Effector memory CD8-positive, alpha-beta T cell (primary cell): Measurements from ENCODE around the gene FCGR2B.
"Not testable (repeated sequence)": the region's sequence is repeated elsewhere in the genome, so short reads cannot be mapped to it uniquely, and the experiment has no call there.

Experiments used
- ATAC-seq: fragments of 150-1000 bp; cut with Tn5 transposase; replicated peaks from 2 replicates; pipeline ENCODE4 v1.10.0; 2021; ENCODE audit warnings: mild to moderate bottlenecking, moderate library complexity
- DNase-seq, 3 experiments: peaks; one replicate each; pipeline ENCODE4 v3.0.0; 2021
- H3K27ac Mint-ChIP-seq, 2 donors: one replicate each; pipeline ENCODE4 v1.8.0; 2022; ENCODE audit warnings: mild to moderate bottlenecking in 2 of 2, mixed read lengths in 2 of 2, moderate library complexity in 2 of 2
- H3K27me3 Mint-ChIP-seq, 2 donors: one replicate each; pipeline ENCODE4 v1.8.0; 2022; ENCODE audit warnings: mixed read lengths in 2 of 2
- H3K36me3 Mint-ChIP-seq: one replicate; pipeline ENCODE4 v1.8.0; 2022; ENCODE audit warnings: mild to moderate bottlenecking, moderate library complexity, mixed read lengths; ENCODE audit not compliant: insufficient read depth
- H3K4me1 Mint-ChIP-seq, 2 donors: one replicate each; pipeline ENCODE4 v1.8.0; 2022; ENCODE audit warnings: low read depth in 2 of 2, mixed read lengths in 2 of 2
- H3K4me3 Mint-ChIP-seq, 2 donors: one replicate each; pipeline ENCODE4 v1.8.0; 2022; ENCODE audit warnings: mild to moderate bottlenecking in 2 of 2, mixed read lengths in 2 of 2, moderate library complexity in 2 of 2
- H3K9me3 Mint-ChIP-seq, 2 donors: one replicate each; pipeline ENCODE4 v1.8.0; 2022; ENCODE audit warnings: mixed read lengths in 2 of 2

FCGR2B gene

GRCh38 chr1:161664689-161665088 is 1.7 kb downstream of the FCGR2B start:
- not testable (repeated sequence) for H3K36me3 Mint-ChIP-seq, DNase-seq, ATAC-seq, H3K4me3 Mint-ChIP-seq, H3K27me3 Mint-ChIP-seq, H3K27ac Mint-ChIP-seq, H3K4me1 Mint-ChIP-seq, H3K9me3 Mint-ChIP-seq

GRCh38 chr1:161671045-161672020 is 8.4 kb downstream of the FCGR2B start:
- not testable (repeated sequence) for H3K36me3 Mint-ChIP-seq, DNase-seq, H3K27ac Mint-ChIP-seq, H3K9me3 Mint-ChIP-seq, H3K4me1 Mint-ChIP-seq, ATAC-seq, H3K4me3 Mint-ChIP-seq, H3K27me3 Mint-ChIP-seq

DNA sequence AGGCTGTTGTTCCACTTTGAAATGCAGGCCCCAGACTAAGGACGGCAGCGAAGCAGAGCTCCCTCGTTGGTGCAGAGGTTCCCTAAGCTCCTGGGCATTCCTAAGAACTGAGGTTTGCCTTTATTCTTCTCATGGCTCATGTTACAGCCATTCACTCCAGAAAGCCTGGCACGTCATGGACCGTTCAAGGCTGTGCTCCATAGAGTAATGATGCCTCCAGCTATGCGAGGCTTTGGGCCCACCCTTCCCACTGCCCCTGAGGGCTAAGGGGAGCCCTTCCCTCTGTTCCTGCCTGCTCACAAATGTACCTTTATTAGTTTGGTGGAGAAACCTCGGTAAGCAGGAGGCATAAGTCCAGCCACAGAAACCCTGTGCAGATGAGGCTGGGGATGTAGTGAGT is 10.5 kb downstream of the FCGR2B start:
- not testable (repeated sequence) for H3K4me1 Mint-ChIP-seq, ATAC-seq, H3K36me3 Mint-ChIP-seq, DNase-seq, H3K4me3 Mint-ChIP-seq, H3K9me3 Mint-ChIP-seq, H3K27ac Mint-ChIP-seq, H3K27me3 Mint-ChIP-seq

- not testable (repeated sequence) for H3K4me3 Mint-ChIP-seq, H3K27me3 Mint-ChIP-seq, H3K27ac Mint-ChIP-seq, H3K4me1 Mint-ChIP-seq, DNase-seq, H3K9me3 Mint-ChIP-seq, H3K36me3 Mint-ChIP-seq, ATAC-seq
These were observed 11.5 kb downstream of the FCGR2B start for GRCh38 chr1:161674447-161674846.

- not testable (repeated sequence) for H3K27ac Mint-ChIP-seq, ATAC-seq, H3K4me1 Mint-ChIP-seq, H3K4me3 Mint-ChIP-seq, H3K9me3 Mint-ChIP-seq, H3K36me3 Mint-ChIP-seq, DNase-seq, H3K27me3 Mint-ChIP-seq
These were observed 12.0 kb downstream of the FCGR2B start for GRCh38 chr1:161674908-161675307.

GRCh38 chr1:161676441-161676840 is 13.5 kb downstream of the FCGR2B start:
- Mint-ChIP-seq H3K27me3 (no peaks in the 10 kb centered on the region), H3K9me3 (no peaks in the 10 kb centered on the region), H3K27ac (peak overlapping the region in 1 of 2 donors; percentile 69), H3K4me3 (no peak overlapping the region), H3K36me3 (no peaks in the 10 kb centered on the region), H3K4me1 (peaks cover 0 to 2% of the 10 kb centered on the region in 2 donors)
- no peak for ATAC-seq
- no peak for DNase-seq

GRCh38 chr1:161676958-161677689 is 14.2 kb downstream of the FCGR2B start:
- DNase-seq (no peak), ATAC-seq (no peak)
- Mint-ChIP-seq H3K9me3 (no peaks in the 10 kb centered on the region), H3K36me3 (no peaks in the 10 kb centered on the region), H3K27me3 (no peaks in the 10 kb centered on the region), H3K4me3 (no peak overlapping the region), H3K27ac (no peak overlapping the region), H3K4me1 (peaks cover 0 to 2% of the 10 kb centered on the region in 2 donors)

GRCh38 chr1:161678500-161678899 is 15.6 kb downstream of the FCGR2B start:
- Mint-ChIP-seq H3K4me1 (peaks cover 0 to 2% of the 10 kb centered on the region in 2 donors), H3K27me3 (peaks cover 0 to 2% of the 10 kb centered on the region in 2 donors), H3K27ac (no peak overlapping the region), H3K4me3 (no peak overlapping the region), H3K9me3 (no peaks in the 10 kb centered on the region), H3K36me3 (no peaks in the 10 kb centered on the region)
- no peak for ATAC-seq
- DNase-seq, result no peak

DNA sequence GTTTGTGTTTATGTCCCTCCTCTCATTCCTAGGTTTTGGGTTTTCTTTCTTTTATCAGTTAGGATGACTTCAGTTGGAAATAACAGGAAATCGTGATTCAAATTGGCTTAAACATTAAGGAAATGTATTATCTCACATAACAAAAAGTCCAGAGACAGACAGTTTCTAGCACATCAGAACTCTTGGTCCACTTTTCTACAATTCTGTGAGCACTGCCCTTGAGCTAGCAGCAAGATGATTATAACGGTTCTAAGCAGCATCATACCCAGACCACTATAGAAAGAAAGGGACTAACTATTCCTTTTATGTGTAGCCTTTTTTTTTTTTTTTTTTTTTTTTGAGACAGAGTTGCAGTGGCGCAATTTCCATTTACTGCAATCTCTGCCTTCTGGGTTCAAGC is 18.9 kb downstream of the FCGR2B start:
- DNase-seq, result no peak
- H3K27me3 Mint-ChIP-seq, result peaks cover 6 to 9% of the 10 kb centered on the region in 2 donors

DNA sequence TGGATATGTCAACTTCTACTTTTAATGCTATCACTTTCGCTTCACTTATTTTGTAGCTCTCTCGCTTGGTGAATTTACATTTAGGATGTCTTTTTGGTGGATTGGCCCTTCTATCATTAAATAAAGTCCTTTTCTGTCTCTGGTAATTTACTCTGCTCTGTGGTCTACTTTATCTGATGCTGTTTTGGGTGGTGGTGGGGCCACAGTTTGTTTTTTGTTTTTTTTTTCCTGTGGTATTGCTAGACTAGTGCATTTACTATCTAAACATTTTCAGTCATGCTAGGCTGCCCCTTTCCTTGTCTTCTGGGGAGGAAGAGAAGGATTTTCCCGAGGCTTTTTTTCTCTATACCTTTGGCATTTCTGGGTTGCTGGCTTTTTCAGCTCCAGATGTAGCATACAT is 26.0 kb downstream of the FCGR2B start:
- H3K9me3 Mint-ChIP-seq, result no peaks in the 10 kb centered on the region
- H3K4me3 Mint-ChIP-seq, result no peak overlapping the region
- no peak overlapping the region for H3K27ac Mint-ChIP-seq
- peaks cover 16 to 44% of the 10 kb centered on the region in 2 donors for H3K27me3 Mint-ChIP-seq
- no peak for ATAC-seq
- no peaks in the 10 kb centered on the region for H3K36me3 Mint-ChIP-seq
- no peaks in the 10 kb centered on the region for H3K4me1 Mint-ChIP-seq
- no peak for DNase-seq

More for the DNA sequence above, 18.9 kb downstream of the FCGR2B start:
- H3K9me3 Mint-ChIP-seq, result no peaks in the 10 kb centered on the region
- H3K36me3 Mint-ChIP-seq, result no peaks in the 10 kb centered on the region
- no peak overlapping the region for H3K4me3 Mint-ChIP-seq
- H3K27ac Mint-ChIP-seq, result peak overlapping the region in 1 of 2 donors; percentile 17
- no peak for ATAC-seq
- H3K4me1 Mint-ChIP-seq, result no peaks in the 10 kb centered on the region

DNA sequence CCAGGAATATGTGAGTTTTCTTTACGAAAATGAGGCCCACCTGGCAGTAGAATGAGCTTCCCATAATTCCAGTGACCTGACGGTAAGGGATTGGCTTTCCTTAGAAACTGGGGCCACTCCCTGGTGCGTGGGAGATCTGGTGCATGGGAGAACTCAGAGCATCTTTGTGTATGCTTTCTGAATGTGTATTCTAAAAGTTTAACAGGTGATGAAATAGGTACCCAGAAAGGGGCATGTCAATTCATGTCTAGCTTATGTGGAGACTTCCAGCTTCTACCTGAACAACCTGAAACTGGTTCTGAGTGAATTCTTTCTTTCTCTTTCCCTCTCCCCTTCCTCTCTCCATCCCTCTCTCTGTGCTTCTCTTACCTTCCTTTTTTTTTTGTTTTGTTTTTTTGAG is 28.9 kb downstream of the FCGR2B start:
- H3K27ac Mint-ChIP-seq, result no peak overlapping the region
- DNase-seq (no peak), ATAC-seq (no peak)
- no peak overlapping the region for H3K4me3 Mint-ChIP-seq
- no peaks in the 10 kb centered on the region for H3K36me3 Mint-ChIP-seq
- peaks cover 0 to 2% of the 10 kb centered on the region in 2 donors for H3K9me3 Mint-ChIP-seq
- no peaks in the 10 kb centered on the region for H3K4me1 Mint-ChIP-seq
- H3K27me3 Mint-ChIP-seq, result peaks cover 42 to 63% of the 10 kb centered on the region in 2 donors

- H3K36me3 Mint-ChIP-seq, H3K4me1 Mint-ChIP-seq, H3K4me3 Mint-ChIP-seq, H3K27ac Mint-ChIP-seq, H3K9me3 Mint-ChIP-seq, ATAC-seq, DNase-seq: not testable (repeated sequence)
- H3K27me3 Mint-ChIP-seq, result peaks cover 40 to 75% of the 10 kb centered on the region in 2 donors
These were observed 30.2 kb downstream of the FCGR2B start for GRCh38 chr1:161693020-161693712.

DNA sequence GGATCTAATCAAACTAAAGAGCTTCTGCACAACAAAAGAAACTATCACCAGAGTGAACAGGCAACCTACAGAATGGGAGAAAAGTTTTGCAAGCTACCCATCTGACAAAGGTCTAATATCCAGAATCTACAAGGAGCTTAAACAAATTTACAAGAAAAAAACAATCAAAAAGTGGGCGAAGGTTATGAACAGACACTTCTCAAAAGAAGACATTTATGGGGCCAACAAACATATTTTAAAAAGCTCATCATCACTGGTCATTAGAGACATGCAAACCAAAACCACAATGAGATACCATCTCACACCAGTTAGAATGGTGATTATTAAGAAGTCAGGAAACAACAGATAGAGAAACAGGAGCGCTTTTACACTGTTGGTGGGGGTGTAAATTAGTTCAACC is 35.4 kb downstream of the FCGR2B start:
- not testable (repeated sequence) for ATAC-seq
- H3K27me3 Mint-ChIP-seq, result peaks cover 29 to 54% of the 10 kb centered on the region in 2 donors

More for the DNA sequence above, 35.4 kb downstream of the FCGR2B start:
- not testable (repeated sequence) for H3K4me3 Mint-ChIP-seq, DNase-seq, H3K9me3 Mint-ChIP-seq, H3K36me3 Mint-ChIP-seq, H3K27ac Mint-ChIP-seq, H3K4me1 Mint-ChIP-seq
